CD14-positive monocyte (primary cell): ENCODE data around the gene TLR9. TPM values are rescaled to one million over a fixed set of nuclear protein-coding genes. Genes with fewer than 3 reads are reported as not detected.

Source experiments
- DNase-seq, 3 donors: peaks; one replicate each; pipeline ENCODE4 v3.0.0-alpha.2; 2011 to 2022
- H2AFZ ChIP-seq: 2 replicates; pipeline ENCODE4 v1.6.0; 2012; ENCODE audit warnings: mild to moderate bottlenecking, low read depth, low read length, inconsistent platforms; ENCODE audit not compliant: insufficient read depth, poor library complexity, severe bottlenecking
- H3K27ac ChIP-seq, 2 donors: 1 replicate in 1 of 2; 2 replicates in 1 of 2; pipeline ENCODE4 v1.5.1; 2012 to 2013; ENCODE audit warnings: low read length in 2 of 2, control low read depth in 1 of 2, inconsistent platforms in 1 of 2, low read depth in 1 of 2, mild to moderate bottlenecking in 1 of 2
- H3K27me3 ChIP-seq, 2 donors: one replicate each; pipeline versions ENCODE4 v1.6.0 to v1.6.1; 2011 to 2013; ENCODE audit warnings: low read length in 2 of 2; ENCODE audit not compliant: control insufficient read depth in 2 of 2, insufficient read depth in 2 of 2
- H3K36me3 ChIP-seq, 2 donors: replicated peaks in 1 of 2; 1 replicate in 1 of 2; 2 replicates in 1 of 2; pipeline versions ENCODE4 v1.5.1 to v1.6.1; 2012 to 2013; ENCODE audit warnings: low read length in 2 of 2, control low read depth in 1 of 2, inconsistent platforms in 1 of 2, mild to moderate bottlenecking in 1 of 2; ENCODE audit not compliant: insufficient read depth in 2 of 2, control insufficient read depth in 1 of 2
- H3K4me1 ChIP-seq, 2 donors: 1 replicate in 1 of 2; 2 replicates in 1 of 2; pipeline versions ENCODE4 v1.5.1 to v1.6.1; 2012 to 2013; ENCODE audit warnings: low read length in 2 of 2, control low read depth in 1 of 2, inconsistent platforms in 1 of 2, mild to moderate bottlenecking in 1 of 2, moderate library complexity in 1 of 2; ENCODE audit not compliant: insufficient read depth in 2 of 2, control insufficient read depth in 1 of 2
- H3K4me2 ChIP-seq: replicated peaks from 2 replicates; pipeline ENCODE3; 2012; ENCODE audit warnings: low read length, moderate library complexity, mild to moderate bottlenecking; ENCODE audit not compliant: poor library complexity, severe bottlenecking; ENCODE audit errors: extremely low read depth
- H3K4me3 ChIP-seq, 3 experiments: fragments of 200-600 bp in 1 of 3; sonication (generic) in 1 of 3; replicated peaks in 1 of 3; 1 replicate in 2 of 3; 2 replicates in 1 of 3; pipeline ENCODE4 v1.5.1; 2011 to 2013; ENCODE audit warnings: low read length in 3 of 3, mild to moderate bottlenecking in 3 of 3, control low read depth in 2 of 3, low read depth in 2 of 3, inconsistent platforms in 1 of 3, moderate library complexity in 1 of 3
- H3K79me2 ChIP-seq: 2 replicates; pipeline ENCODE4 v1.6.0; 2012; ENCODE audit warnings: mild to moderate bottlenecking, control low read depth, inconsistent platforms, low read length, moderate library complexity; ENCODE audit not compliant: insufficient read depth
- H3K9ac ChIP-seq: 2 replicates; pipeline ENCODE4 v1.6.0; 2017; ENCODE audit warnings: low read length, mild to moderate bottlenecking; ENCODE audit not compliant: insufficient read depth, poor library complexity, severe bottlenecking
- H3K9me3 ChIP-seq, 2 donors: replicated peaks in 1 of 2; 1 replicate in 1 of 2; 2 replicates in 1 of 2; pipeline versions ENCODE4 v1.5.1 to v1.6.1; 2012 to 2013; ENCODE audit warnings: low read length in 2 of 2, control low read depth in 1 of 2; ENCODE audit not compliant: control insufficient read depth in 1 of 2, insufficient read depth in 1 of 2
- H4K20me1 ChIP-seq: 2 replicates; pipeline ENCODE4 v1.6.0; 2012; ENCODE audit warnings: mild to moderate bottlenecking, low read length, control low read depth, moderate library complexity; ENCODE audit not compliant: insufficient read depth
- H3K27ac Mint-ChIP-seq, 7 donors: one replicate each; pipeline ENCODE4 v1.8.0; 2020; ENCODE audit warnings: mild to moderate bottlenecking in 7 of 7, mixed read lengths in 7 of 7, moderate library complexity in 6 of 7, inconsistent platforms in 2 of 7
- H3K27me3 Mint-ChIP-seq, 3 donors: one replicate each; pipeline ENCODE4 v1.8.0; 2021 to 2022; ENCODE audit warnings: low read depth in 3 of 3, mild to moderate bottlenecking in 3 of 3, mixed read lengths in 3 of 3, moderate library complexity in 3 of 3, inconsistent platforms in 1 of 3
- H3K36me3 Mint-ChIP-seq, 2 donors: one replicate each; pipeline ENCODE4 v1.8.0; 2020; ENCODE audit warnings: mixed read lengths in 2 of 2, inconsistent platforms in 1 of 2, mild to moderate bottlenecking in 1 of 2
- H3K4me1 Mint-ChIP-seq: one replicate; pipeline ENCODE4 v1.8.0; 2020; ENCODE audit warnings: mild to moderate bottlenecking, mixed read lengths
- H3K4me3 Mint-ChIP-seq, 2 donors: one replicate each; pipeline ENCODE4 v1.8.0; 2020; ENCODE audit warnings: mild to moderate bottlenecking in 2 of 2, mixed read lengths in 2 of 2, moderate library complexity in 1 of 2
- H3K9me3 Mint-ChIP-seq, 7 donors: one replicate each; pipeline ENCODE4 v1.8.0; 2020 to 2022; ENCODE audit warnings: mixed read lengths in 7 of 7, mild to moderate bottlenecking in 6 of 7, moderate library complexity in 6 of 7, inconsistent platforms in 2 of 7
- CTCF ChIP-seq: fragments of 200-600 bp; IDR thresholded peaks from one replicate; pipeline ENCODE4 v1.8.0; 2022; ENCODE audit warnings: antibody characterized with exemption, mild to moderate bottlenecking
- WGBS: methylation state at CpG from one replicate; pipeline ENCODE4 v1.1.5; 2013; ENCODE audit warnings: missing lambda C conversion rate; ENCODE audit not compliant: insufficient coverage; 5-methylcytosine and 5-hydroxymethylcytosine counted together
- intact Hi-C, 2 donors: fragments of 100-400 bp; cut with micrococcal nuclease; formaldehyde crosslinking; loops; one replicate each; pipeline versions ENCODE4 v1.15.0 to v1.15.1; 2023
- polyA plus RNA-seq, 3 donors: library from polyadenylated mRNA; depleted of rRNA in 1 of 3; unstranded in 2 of 3; stranded (reverse) in 1 of 3; fragments of 300-500 nt in 2 of 3; fragments of >200 nt in 1 of 3; fragmentation: Illumina TruSeq in 2 of 3; gene quantifications; 1 replicate in 2 of 3; 2 replicates in 1 of 3; pipeline ENCODE4 v1.2.3, GENCODE V29; 2012 to 2021

TLR9 gene
- polyA plus RNA-seq, 3 donors: 0.91 TPM; not detected in 2

- peaks cover 10% of the 10 kb centered on the region for H4K20me1 ChIP-seq
- H3K4me2 ChIP-seq: no peak overlapping the region
Observed at GRCh38 chr3:52221563-52222318, 3.7 kb downstream of the TLR9 start.

GRCh38 chr3:52221141-52221562, 4.3 kb downstream of the TLR9 start:
- no peak for TF ChIP-seq CTCF
- Histone ChIP-seq H3K4me3 (no peak overlapping the region), H3K4me1 (peaks cover 42 to 49% of the 10 kb centered on the region in 2 donors), H3K27ac (no peak overlapping the region), H3K27me3 (no peaks in the 10 kb centered on the region), H2AFZ (no peak overlapping the region), H3K4me2 (no peak overlapping the region), H3K79me2 (no peaks in the 10 kb centered on the region), H4K20me1 (peaks cover 6% of the 10 kb centered on the region), H3K9ac (no peak overlapping the region), H3K9me3 (no peaks in the 10 kb centered on the region), H3K36me3 (peaks cover 0 to 7% of the 10 kb centered on the region in 2 donors)
- Mint-ChIP-seq H3K27me3 (peaks cover 0 to 3% (median 2%) of the 10 kb centered on the region in 3 donors), H3K9me3 (no peaks in the 10 kb centered on the region), H3K4me1 (peaks cover 53% of the 10 kb centered on the region), H3K36me3 (peaks cover 27 to 30% of the 10 kb centered on the region in 2 donors), H3K4me3 (no peak overlapping the region), H3K27ac (no peak overlapping the region)
- WGBS: 95% methylated on average over 27 of the region's 27 CpGs
- intact Hi-C loops: no loop called here
- DNase-seq: no peak

More at GRCh38 chr3:52221563-52222318, 3.7 kb downstream of the TLR9 start:
- Histone ChIP-seq H3K9ac (no peak overlapping the region), H3K36me3 (peaks cover 0 to 6% of the 10 kb centered on the region in 2 donors), H2AFZ (no peak overlapping the region), H3K79me2 (no peaks in the 10 kb centered on the region), H3K4me1 (peaks cover 42 to 51% of the 10 kb centered on the region in 2 donors), H3K9me3 (no peaks in the 10 kb centered on the region), H3K4me3 (no peak overlapping the region), H3K27ac (no peak overlapping the region), H3K27me3 (no peaks in the 10 kb centered on the region)
- Mint-ChIP-seq H3K9me3 (no peaks in the 10 kb centered on the region), H3K27ac (peak overlapping the region in 1 of 7 donors; percentile 15), H3K36me3 (peaks cover 24 to 29% of the 10 kb centered on the region in 2 donors), H3K27me3 (peaks cover 1 to 3% (median 2%) of the 10 kb centered on the region in 3 donors), H3K4me1 (peaks cover 55% of the 10 kb centered on the region), H3K4me3 (no peak overlapping the region)
- intact Hi-C loops: no loop called here
- no peak for DNase-seq
- WGBS: 85% methylated on average over 33 of the region's 34 CpGs
- no peak for TF ChIP-seq CTCF
